H1 (cell line): ENCODE results near the gene RELL1. TPM values are rescaled to one million over a fixed set of nuclear protein-coding genes. Genes with fewer than 3 reads are reported as not detected.

Experiments
- CTCF ChIA-PET: fragments of 300-600 bp; sonication (Branson Sonifier 250); formaldehyde crosslinking; loops from one replicate; lab custom pipeline; 2021; ENCODE audit not compliant: partially characterized antibody; lab: Charles Lee
- POLR2A ChIA-PET: fragments of 300-600 bp; sonication (Branson Sonifier 250); formaldehyde crosslinking; loops from one replicate; lab custom pipeline; 2021; ENCODE audit warnings: inconsistent platforms; ENCODE audit not compliant: partially characterized antibody; lab: Charles Lee
- DNase-seq, 2 experiments: peaks; one replicate each; pipeline versions ENCODE4 v3.0.0 to v3.0.0-alpha.2; 2010 to 2022; ENCODE audit warnings: low spot score in 2 of 2, low read depth in 1 of 2, mixed read lengths in 1 of 2
- FAIRE-seq: peaks from 2 replicates; lab custom pipeline; 2011; peaks lifted over from hg19 to GRCh38; lab: Jason Lieb, UNC
- H2AFZ ChIP-seq: 2 replicates; pipeline ENCODE4 v1.8.1; 2012; ENCODE audit warnings: low read length, inconsistent platforms
- H2AK5ac ChIP-seq: 2 replicates; pipeline ENCODE4 v1.6.1; 2013; ENCODE audit warnings: low read depth, low read length
- H2BK120ac ChIP-seq: replicated peaks from 2 replicates; pipeline ENCODE3; 2013; ENCODE audit warnings: low read depth, low read length, inconsistent platforms
- H2BK12ac ChIP-seq: 2 replicates; pipeline ENCODE4 v1.6.1; 2013; ENCODE audit warnings: low read depth, low read length
- H2BK15ac ChIP-seq: 2 replicates; pipeline ENCODE4 v1.6.1; 2013; ENCODE audit warnings: low read length
- H2BK20ac ChIP-seq: 2 replicates; pipeline ENCODE4 v1.6.1; 2013; ENCODE audit warnings: low read length
- H2BK5ac ChIP-seq: 2 replicates; pipeline ENCODE4 v1.6.1; 2013; ENCODE audit warnings: low read depth, low read length
- H3K14ac ChIP-seq: 2 replicates; pipeline ENCODE4 v1.6.1; 2013; ENCODE audit warnings: inconsistent platforms; ENCODE audit not compliant: insufficient read length
- H3K18ac ChIP-seq: 2 replicates; pipeline ENCODE4 v1.6.1; 2013; ENCODE audit warnings: low read length; ENCODE audit errors: extremely low read depth
- H3K23ac ChIP-seq: 2 replicates; pipeline ENCODE4 v1.6.1; 2013; ENCODE audit warnings: inconsistent platforms; ENCODE audit not compliant: insufficient read length
- H3K23me2 ChIP-seq: 2 replicates; pipeline ENCODE4 v1.6.1; 2013; ENCODE audit warnings: low read depth, low read length
- H3K27ac ChIP-seq: 2 replicates; pipeline ENCODE4 v1.6.1; 2011; ENCODE audit warnings: low read depth, low read length, inconsistent platforms
- H3K27me3 ChIP-seq, 4 experiments: replicated peaks in 1 of 4; 1 replicate in 1 of 4; 2 replicates in 3 of 4; pipeline versions ENCODE4 v1.6.1 to v1.8.1; 2011 to 2013; ENCODE audit warnings: low read length in 3 of 4, mild to moderate bottlenecking in 3 of 4, inconsistent platforms in 2 of 4, mixed read lengths in 2 of 4, moderate library complexity in 1 of 4; ENCODE audit not compliant: control insufficient read depth in 3 of 4, insufficient read depth in 3 of 4; ENCODE audit errors: extremely low read depth in 1 of 4
- H3K36me3 ChIP-seq, 4 experiments: 2 replicates each; pipeline versions ENCODE4 v1.6.1 to v1.8.1; 2011 to 2013; ENCODE audit warnings: mild to moderate bottlenecking in 4 of 4, low read length in 3 of 4, moderate library complexity in 2 of 4, control low read depth in 1 of 4, inconsistent platforms in 1 of 4; ENCODE audit not compliant: insufficient read depth in 4 of 4, control insufficient read depth in 2 of 4
- H3K4ac ChIP-seq: replicated peaks from 2 replicates; pipeline ENCODE3; 2013; ENCODE audit warnings: low read length, low read depth, mixed read lengths, inconsistent platforms; ENCODE audit not compliant: insufficient read length
- H3K4me1 ChIP-seq, 4 experiments: replicated peaks in 1 of 4; 1 replicate in 1 of 4; 2 replicates in 3 of 4; pipeline versions ENCODE4 v1.6.1 to v1.8.1; 2011 to 2013; ENCODE audit warnings: low read length in 3 of 4, inconsistent platforms in 2 of 4, mixed read lengths in 1 of 4; ENCODE audit not compliant: insufficient read depth in 4 of 4, control insufficient read depth in 3 of 4
- H3K4me2 ChIP-seq, 2 experiments: 2 replicates each; pipeline versions ENCODE4 v1.6.1 to v1.8.1; 2011 to 2013; ENCODE audit warnings: low read depth in 2 of 2, low read length in 2 of 2, control low read depth in 1 of 2, inconsistent platforms in 1 of 2, mild to moderate bottlenecking in 1 of 2; ENCODE audit not compliant: insufficient read depth in 1 of 2
- H3K4me3 ChIP-seq, 4 experiments: fragments of 200-600, 300-600 bp in 1 of 4; sonication (generic), shearing (Covaris generic), sonication (Bioruptor Twin) in 1 of 4; 2 replicates each; pipeline versions ENCODE4 v1.5.1 to v1.8.1; 2011 to 2016; ENCODE audit warnings: low read length in 4 of 4, low read depth in 3 of 4, control low read depth in 2 of 4, inconsistent platforms in 2 of 4, mild to moderate bottlenecking in 2 of 4, mixed read lengths in 1 of 4, moderate library complexity in 1 of 4; ENCODE audit not compliant: insufficient read depth in 2 of 4; ENCODE audit errors: extremely low read depth in 1 of 4
- H3K56ac ChIP-seq: replicated peaks from 2 replicates; pipeline ENCODE3; 2013; ENCODE audit warnings: low read depth, mild to moderate bottlenecking, mixed read lengths, low read length, inconsistent platforms; ENCODE audit not compliant: insufficient read length
- H3K79me1 ChIP-seq: 2 replicates; pipeline ENCODE4 v1.6.1; 2013; ENCODE audit warnings: low read depth, low read length, control low read depth
- H3K79me2 ChIP-seq, 2 experiments: 2 replicates each; pipeline versions ENCODE4 v1.6.1 to v1.8.1; 2012 to 2013; ENCODE audit warnings: low read length in 2 of 2, mild to moderate bottlenecking in 2 of 2, inconsistent platforms in 1 of 2; ENCODE audit not compliant: insufficient read depth in 2 of 2, control insufficient read depth in 1 of 2
- H3K9ac ChIP-seq, 4 experiments: replicated peaks in 1 of 4; 1 replicate in 1 of 4; 2 replicates in 3 of 4; pipeline versions ENCODE4 v1.6.1 to v1.8.1; 2011 to 2013; ENCODE audit warnings: low read depth in 3 of 4, low read length in 3 of 4, control low read depth in 2 of 4, mild to moderate bottlenecking in 2 of 4, moderate library complexity in 2 of 4, inconsistent platforms in 1 of 4; ENCODE audit errors: extremely low read depth in 1 of 4
- H3K9me3 ChIP-seq, 2 experiments: 2 replicates each; pipeline versions ENCODE4 v1.6.1 to v1.8.1; 2012 to 2013; ENCODE audit warnings: mild to moderate bottlenecking in 2 of 2, moderate library complexity in 2 of 2, control low read depth in 1 of 2, inconsistent platforms in 1 of 2, low read depth in 1 of 2, low read length in 1 of 2, mixed read lengths in 1 of 2; ENCODE audit not compliant: insufficient read depth in 2 of 2
- H4K20me1 ChIP-seq, 2 experiments: replicated peaks in 1 of 2; 2 replicates each; pipeline versions ENCODE3 to v1.8.1; 2011 to 2013; ENCODE audit warnings: inconsistent platforms in 2 of 2, low read length in 2 of 2, mild to moderate bottlenecking in 1 of 2; ENCODE audit not compliant: insufficient read depth in 2 of 2, control insufficient read depth in 1 of 2
- H4K5ac ChIP-seq: 2 replicates; pipeline ENCODE4 v1.6.1; 2013; ENCODE audit warnings: low read length, low read depth, mixed read lengths, inconsistent platforms; ENCODE audit not compliant: insufficient read length
- H4K8ac ChIP-seq: 2 replicates; pipeline ENCODE4 v1.8.0; 2013; ENCODE audit warnings: mild to moderate bottlenecking, moderate library complexity, low read length, inconsistent platforms; ENCODE audit not compliant: insufficient read depth; ENCODE audit errors: extremely low read depth
- H4K91ac ChIP-seq: replicated peaks from 2 replicates; pipeline ENCODE3; 2013; ENCODE audit warnings: low read length, mixed read lengths, inconsistent platforms; ENCODE audit not compliant: insufficient read length
- BRCA1 ChIP-seq: IDR thresholded peaks from 2 replicates; pipeline ENCODE4 v1.6.1; 2012; ENCODE audit warnings: low read depth, low read length, improper control_type of control experiment
- KDM5A ChIP-seq: fragments of 200-600 bp; IDR thresholded peaks from 2 replicates; pipeline ENCODE4 v1.7.1; 2012; ENCODE audit warnings: mild to moderate bottlenecking, low read length, inconsistent platforms, mixed read lengths
- RBBP5 ChIP-seq: IDR thresholded peaks from 2 replicates; pipeline ENCODE4 v1.7.1; 2012; ENCODE audit warnings: low read depth, mild to moderate bottlenecking, inconsistent platforms, low read length, moderate library complexity, borderline replicate concordance
- TCF12 ChIP-seq: IDR thresholded peaks from 2 replicates; pipeline ENCODE4 v1.6.1; 2011; ENCODE audit warnings: low read depth, mild to moderate bottlenecking, low read length
- WGBS, 2 experiments: shearing (Covaris generic) in 1 of 2; methylation state at CpG; one replicate each; pipeline versions ENCODE4 v1.1.6 to v1.1.7; 2013 to 2015; ENCODE audit warnings: low lambda C conversion rate in 2 of 2, mixed read lengths in 2 of 2, inconsistent platforms in 1 of 2, low coverage in 1 of 2, missing lambda C conversion rate in 1 of 2; ENCODE audit not compliant: insufficient replicate concordance in 2 of 2, insufficient coverage in 1 of 2, insufficient read length in 1 of 2; ENCODE audit errors: extremely low coverage in 1 of 2, missing lambda C conversion rate in 1 of 2; 5-methylcytosine and 5-hydroxymethylcytosine counted together
- polyA plus RNA-seq, 7 experiments: library from polyadenylated mRNA; depleted of rRNA in 3 of 7; stranded (reverse) in 5 of 7; unstranded in 2 of 7; fragments of >200 nt in 5 of 7; fragments of 200-250 nt in 2 of 7; gene quantifications; 1 replicate in 5 of 7; 2 replicates in 1 of 7; 4 replicates in 1 of 7; pipeline versions ENCODE4 v1.2.1 to v1.2.3, GENCODE V29; 2011 to 2013; ENCODE audit warnings: missing spikeins in 2 of 7, mixed read lengths in 2 of 7
- total RNA-seq: library from RNA; stranded (reverse); fragmentation: NEBNext Ultra II Directional; extraction: Animal tissue kit (Norgen Biotek cat#: 25700); gene quantifications from 2 replicates; pipeline ENCODE4 v1.2.1, GENCODE V29; 2021
- TF ChIP-seq, protein P1 (sequence below): IDR thresholded peaks from 2 replicates; pipeline ENCODE4 v1.6.1; 2012; ENCODE audit warnings: inconsistent platforms

RELL1 gene
- total and polyA plus RNA-seq, 2 of the 8 experiments (the other 6 are each of a cell fraction or from before 2014, with no cell fraction given): 2.1 to 14.1 TPM

DNA sequence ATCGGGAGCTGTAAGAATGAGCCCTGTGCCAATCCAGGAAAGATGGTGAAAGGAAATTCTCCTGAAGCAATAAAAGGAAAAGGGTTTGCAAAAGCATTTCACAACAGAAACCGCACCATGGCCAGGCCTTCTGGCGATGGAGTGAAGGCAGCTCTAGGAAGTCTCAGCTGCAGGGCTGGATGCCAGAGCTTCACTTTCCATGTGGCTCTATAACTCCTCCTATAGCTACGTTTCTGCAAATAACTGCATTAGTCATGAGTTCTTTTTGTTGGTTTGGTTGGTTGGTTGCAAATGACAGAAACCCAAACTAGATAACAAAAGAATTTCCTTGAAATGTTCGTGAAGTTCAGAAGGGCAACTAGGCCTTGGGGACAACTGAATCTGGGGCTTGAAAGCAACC, 84.6 kb downstream of the RELL1 start:
- no peak overlapping the region for H4K91ac ChIP-seq
- DNase-seq: no peak
- H4K5ac ChIP-seq: no peak overlapping the region
- H3K79me1 ChIP-seq: no peaks in the 10 kb centered on the region
- no peak overlapping the region for H3K4me2 ChIP-seq
- no peaks in the 10 kb centered on the region for H3K79me2 ChIP-seq
- H2AFZ ChIP-seq: no peak overlapping the region
- H3K36me3 ChIP-seq: no peaks in the 10 kb centered on the region
- no peak overlapping the region for H3K18ac ChIP-seq
- no peak overlapping the region for H4K8ac ChIP-seq
- H3K9ac ChIP-seq: no peak overlapping the region
- FAIRE-seq: no peak
- no peak overlapping the region for H3K56ac ChIP-seq
- H2BK120ac ChIP-seq: no peak overlapping the region
- no peak overlapping the region for H2BK12ac ChIP-seq
- H3K27ac ChIP-seq: no peak overlapping the region
- no peak overlapping the region for H3K23ac ChIP-seq
- H2BK5ac ChIP-seq: no peak overlapping the region
- H3K23me2 ChIP-seq: peaks cover 5% of the 10 kb centered on the region; the same call in 1 of the 2 replicates
- no peaks in the 10 kb centered on the region; a peak in 3 of 7 replicates for H3K4me1 ChIP-seq
- H3K4ac ChIP-seq: no peak overlapping the region
- no peak overlapping the region for H3K4me3 ChIP-seq
- H2BK20ac ChIP-seq: no peak overlapping the region
- WGBS, 2 experiments: 92% methylated on average over 5 of the region's 5 CpGs; no CpG with 5 or more reads in 1 of the 2 experiments
- no peak overlapping the region for H3K14ac ChIP-seq
- no peaks in the 10 kb centered on the region for H3K9me3 ChIP-seq
- H2BK15ac ChIP-seq: no peak overlapping the region
- ChIA-PET CTCF (interaction anchor here (0.8 to 5.4 kb wide), 23 partner anchors 9 to 203 kb away, joined by 3 to 60 read pairs (median 5); a partner anchor contains a TSS), POLR2A (interaction anchor here (0.7 kb wide), 1 partner anchor 205 kb away, joined by 3 read pairs; no protein-coding TSS in a partner anchor)
- H4K20me1 ChIP-seq: no peaks in the 10 kb centered on the region
- H2AK5ac ChIP-seq: no peak overlapping the region
- no peaks in the 10 kb centered on the region; a peak in 1 of 7 replicates for H3K27me3 ChIP-seq
- TF ChIP-seq BRCA1 (no peak), KDM5A (no peak), TCF12 (no peak), RBBP5 (no peak)
- TF ChIP-seq, protein P1, sequence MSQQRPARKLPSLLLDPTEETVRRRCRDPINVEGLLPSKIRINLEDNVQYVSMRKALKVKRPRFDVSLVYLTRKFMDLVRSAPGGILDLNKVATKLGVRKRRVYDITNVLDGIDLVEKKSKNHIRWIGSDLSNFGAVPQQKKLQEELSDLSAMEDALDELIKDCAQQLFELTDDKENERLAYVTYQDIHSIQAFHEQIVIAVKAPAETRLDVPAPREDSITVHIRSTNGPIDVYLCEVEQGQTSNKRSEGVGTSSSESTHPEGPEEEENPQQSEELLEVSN: no peak
